Measurements from ENCODE around the gene IL1RAPL2.
"Not testable (repeated sequence)": the region's sequence is repeated elsewhere in the genome, so short reads cannot be mapped to it uniquely, and the experiment has no call there.

The IL1RAPL2 gene

DNA sequence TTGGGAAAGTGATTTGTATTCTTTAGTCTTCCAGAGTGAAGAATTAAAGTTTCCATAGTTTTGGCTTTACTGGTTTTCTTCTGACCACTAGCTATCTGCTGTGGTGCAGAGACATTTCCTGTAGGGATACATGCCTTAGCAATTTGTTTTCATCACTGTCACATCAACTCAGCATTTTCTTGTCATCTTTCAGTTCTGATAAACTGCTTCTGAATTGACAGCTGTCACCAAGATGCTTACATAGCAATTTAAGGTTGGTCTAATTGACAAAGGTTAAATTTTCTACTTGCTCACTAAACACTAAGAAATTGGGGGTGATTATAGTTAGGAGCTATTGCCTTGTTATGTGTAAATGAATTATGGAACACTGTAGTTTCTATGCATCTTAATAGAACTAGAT lies 422.0 kb downstream of the IL1RAPL2 start:
- no peak overlapping the region for H3K4me3 ChIP-seq (ENCODE audit: low read depth, low read length)
- no peak for TF ChIP-seq CTCF (IDR thresholded peaks at IDR 0.05; ENCODE audit: control insufficient read depth, extremely low read depth, insufficient read depth)
- no peak for DNase-seq (ENCODE audit: low read depth)

DNA sequence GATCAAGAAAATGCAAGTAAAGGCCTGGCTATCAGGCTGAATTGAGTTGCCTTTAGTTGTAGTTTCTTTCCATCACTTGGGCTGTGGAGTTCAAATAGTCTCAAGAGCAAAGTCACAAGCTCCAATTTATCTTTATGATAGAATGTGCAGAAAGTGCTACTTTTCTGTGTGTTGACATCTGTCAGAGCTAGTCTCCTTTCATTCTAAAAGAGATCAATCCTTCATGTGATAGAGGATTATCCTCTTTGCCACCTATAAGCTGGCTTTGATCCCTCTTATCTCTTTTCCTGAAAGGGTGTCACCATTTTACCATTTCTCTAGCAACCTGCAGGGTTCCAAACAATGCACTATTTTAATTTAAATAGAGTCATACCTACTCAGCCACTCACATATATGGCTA lies 429.5 kb downstream of the IL1RAPL2 start:
- DNase-seq (ENCODE audit: low read depth): no peak
- TF ChIP-seq CTCF (IDR thresholded peaks at IDR 0.05; ENCODE audit: control insufficient read depth, extremely low read depth, insufficient read depth): no peak
- no peak overlapping the region for H3K4me3 ChIP-seq (ENCODE audit: low read depth, low read length)

DNA sequence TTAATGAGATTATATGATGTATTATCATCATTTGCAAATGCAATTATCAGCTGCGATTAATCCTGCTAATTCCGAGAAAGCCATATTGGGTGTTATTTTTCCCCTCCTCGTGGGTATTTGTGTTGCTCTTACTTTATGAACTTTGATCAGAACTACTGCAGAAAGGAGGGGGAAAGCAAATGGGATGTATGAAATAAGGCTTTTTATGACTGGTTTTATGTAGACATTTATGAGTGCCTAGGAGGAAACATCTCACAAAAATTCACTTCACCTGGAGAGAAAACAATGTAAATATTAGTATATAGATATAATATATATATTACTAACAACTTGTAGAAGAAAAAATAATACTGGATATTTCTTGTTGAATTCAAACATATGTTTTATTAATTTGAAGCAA lies 440.1 kb downstream of the IL1RAPL2 start:
- H3K4me3 ChIP-seq (ENCODE audit: low read depth, low read length): no peak overlapping the region
- DNase-seq (ENCODE audit: low read depth): no peak
- TF ChIP-seq CTCF (IDR thresholded peaks at IDR 0.05; ENCODE audit: control insufficient read depth, extremely low read depth, insufficient read depth): no peak

DNA sequence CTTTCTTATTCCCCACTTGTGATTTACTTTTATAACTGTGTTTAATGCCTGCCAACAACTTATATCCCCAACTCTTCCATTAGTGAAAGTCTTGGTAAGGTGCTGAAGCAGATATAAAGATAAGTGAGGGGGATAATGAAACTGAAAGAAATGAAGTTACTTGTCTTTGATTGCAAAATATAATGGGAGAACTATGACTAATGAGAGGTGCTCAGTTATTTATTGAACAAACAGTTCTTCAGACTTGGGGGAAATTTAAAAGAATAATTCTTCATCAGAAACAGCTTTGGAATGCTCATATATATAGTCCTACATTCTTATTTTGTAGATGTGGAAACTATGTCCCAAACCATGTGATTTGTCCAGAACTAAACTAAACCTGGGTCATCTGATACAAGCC lies 441.0 kb downstream of the IL1RAPL2 start:
- no peak for DNase-seq (ENCODE audit: low read depth)
- no peak overlapping the region for H3K4me3 ChIP-seq (ENCODE audit: low read depth, low read length)
- no peak for TF ChIP-seq CTCF (IDR thresholded peaks at IDR 0.05; ENCODE audit: control insufficient read depth, extremely low read depth, insufficient read depth)

- no peak overlapping the region for H3K4me3 ChIP-seq (ENCODE audit: low read depth, low read length)
- TF ChIP-seq CTCF (IDR thresholded peaks at IDR 0.05; ENCODE audit: control insufficient read depth, extremely low read depth, insufficient read depth): no peak
- DNase-seq (ENCODE audit: low read depth): no peak
Measured at GRCh38 chrX:105013719-105014118, 447.7 kb downstream of the IL1RAPL2 start.

GRCh38 chrX:105017641-105018040 lies 451.6 kb downstream of the IL1RAPL2 start:
- no peak for TF ChIP-seq CTCF (IDR thresholded peaks at IDR 0.05; ENCODE audit: control insufficient read depth, extremely low read depth, insufficient read depth)
- no peak for DNase-seq (ENCODE audit: low read depth)

DNA sequence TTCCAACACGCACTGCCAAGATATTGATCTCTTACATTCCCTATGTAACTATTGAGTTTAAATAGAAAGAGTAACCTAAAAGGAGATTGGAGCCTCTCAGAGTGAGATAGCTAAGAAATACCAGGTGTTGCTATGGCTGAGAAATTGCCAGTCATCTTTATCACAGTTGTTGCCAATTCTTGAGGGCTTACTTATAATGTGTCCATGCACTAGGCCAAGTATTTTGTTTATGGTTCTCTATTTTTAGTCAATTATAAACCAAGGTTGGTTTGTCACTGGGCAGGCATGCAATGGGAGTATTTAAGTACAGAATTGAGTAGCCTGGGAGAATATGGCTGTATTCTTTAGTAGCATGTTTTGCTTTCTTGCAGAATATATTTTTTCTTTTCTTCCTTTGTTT lies 452.9 kb downstream of the IL1RAPL2 start:
- no peak for TF ChIP-seq CTCF (IDR thresholded peaks at IDR 0.05; ENCODE audit: control insufficient read depth, extremely low read depth, insufficient read depth)
- no peak overlapping the region for H3K4me3 ChIP-seq (ENCODE audit: low read depth, low read length)
- no peak for DNase-seq (ENCODE audit: low read depth)

More at GRCh38 chrX:105017641-105018040, 451.6 kb downstream of the IL1RAPL2 start:
- no peak overlapping the region for H3K4me3 ChIP-seq (ENCODE audit: low read depth, low read length)

DNA sequence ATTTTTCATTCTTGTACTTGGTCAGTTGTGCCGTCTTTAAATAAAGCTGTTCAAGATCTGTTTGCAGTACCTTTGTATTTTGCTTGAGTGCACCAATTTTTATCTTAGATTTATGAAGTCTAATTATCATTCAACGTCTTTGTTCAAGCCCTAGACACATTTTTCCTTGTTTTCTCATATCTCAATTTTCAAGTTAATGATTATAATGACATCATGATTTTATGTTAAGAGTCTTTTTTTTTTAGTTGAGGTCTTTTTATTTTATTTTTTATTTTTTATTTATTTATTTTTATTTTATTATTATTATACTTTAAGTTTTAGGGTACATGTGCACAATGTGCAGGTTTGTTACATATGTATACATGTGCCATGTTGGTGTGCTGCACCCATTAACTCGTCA lies 463.0 kb downstream of the IL1RAPL2 start:
- not testable (repeated sequence) for H3K4me3 ChIP-seq (ENCODE audit: low read depth, low read length); DNase-seq (ENCODE audit: low read depth)
